HepG2 (cell line): ENCODE results near the gene MPG. TPM values are rescaled to one million over a fixed set of nuclear protein-coding genes. Genes with fewer than 3 reads are reported as not detected.

Source experiments
- ELK4 ChIP-seq: sonication (generic); formaldehyde crosslinking; IDR thresholded peaks from 2 replicates; pipeline ENCODE4 v1.9.0; 2021; ENCODE audit warnings: missing genetic modification reagents, borderline replicate concordance
- HNRNPH1 ChIP-seq: fragments of 200-400 bp; formaldehyde crosslinking; optimal IDR thresholded peaks from 2 replicates; pipeline ENCODE3; 2017; ENCODE audit warnings: mild to moderate bottlenecking, low read depth, low read length
- MED8 ChIP-seq: sonication (generic); formaldehyde crosslinking; IDR thresholded peaks from 2 replicates; pipeline ENCODE4 v1.8.1; 2023; ENCODE audit warnings: mild to moderate bottlenecking, missing genetic modification reagents; ENCODE audit not compliant: insufficient replicate concordance
- NFYB ChIP-seq: sonication (generic); formaldehyde crosslinking; IDR thresholded peaks from 2 replicates; pipeline ENCODE4 v1.4.0; 2020; ENCODE audit warnings: missing genetic modification reagents
- PCBP1 ChIP-seq: fragments of 200-400 bp; formaldehyde crosslinking; IDR thresholded peaks from 2 replicates; pipeline ENCODE4 v1.6.1; 2017; ENCODE audit warnings: mild to moderate bottlenecking, low read depth, low read length, borderline replicate concordance
- RCOR2 ChIP-seq: IDR thresholded peaks from 2 replicates; pipeline ENCODE4 v1.6.1; 2016; ENCODE audit warnings: missing biosample characterization, missing genetic modification reagents
- SALL1 ChIP-seq: sonication (generic); formaldehyde crosslinking; IDR thresholded peaks from 2 replicates; pipeline ENCODE4 v1.8.0; 2022; ENCODE audit warnings: mild to moderate bottlenecking, missing genetic modification reagents
- SNAPC2 ChIP-seq: sonication (generic); formaldehyde crosslinking; IDR thresholded peaks from 2 replicates; pipeline ENCODE4 v1.8.1; 2022; ENCODE audit warnings: mild to moderate bottlenecking, missing genetic modification reagents
- ZBTB8A ChIP-seq: sonication (generic); formaldehyde crosslinking; IDR thresholded peaks from 2 replicates; pipeline ENCODE4 v1.4.0; 2020; ENCODE audit warnings: mild to moderate bottlenecking, low read depth, missing genetic modification reagents, borderline replicate concordance
- ZFP36L1 ChIP-seq: sonication (generic); formaldehyde crosslinking; IDR thresholded peaks from 2 replicates; pipeline ENCODE4 v1.8.0; 2022; ENCODE audit warnings: mild to moderate bottlenecking, missing genetic modification reagents, moderate library complexity
- ZMYM2 ChIP-seq: sonication (generic); formaldehyde crosslinking; IDR thresholded peaks from 2 replicates; pipeline ENCODE4 v1.8.0; 2022; ENCODE audit warnings: mild to moderate bottlenecking, missing genetic modification reagents
- ZNF225 ChIP-seq: sonication (generic); formaldehyde crosslinking; IDR thresholded peaks from 2 replicates; pipeline ENCODE4 v1.4.0; 2020; ENCODE audit warnings: mild to moderate bottlenecking, missing genetic modification reagents
- ZNF234 ChIP-seq: sonication (generic); formaldehyde crosslinking; conservative IDR thresholded peaks from 2 replicates; pipeline ENCODE4 v1.5.1; 2020; ENCODE audit warnings: mild to moderate bottlenecking, missing genetic modification reagents
- ZNF235 ChIP-seq: sonication (generic); formaldehyde crosslinking; IDR thresholded peaks from 2 replicates; pipeline ENCODE4 v1.8.1; 2023; ENCODE audit warnings: mild to moderate bottlenecking, missing genetic modification reagents, borderline replicate concordance
- ZNF44 ChIP-seq: sonication (generic); formaldehyde crosslinking; IDR thresholded peaks from 2 replicates; pipeline ENCODE4 v1.5.1; 2020; ENCODE audit warnings: mild to moderate bottlenecking, missing genetic modification reagents
- ZNF660 ChIP-seq: sonication (generic); formaldehyde crosslinking; IDR thresholded peaks from 2 replicates; pipeline ENCODE4 v1.5.1; 2020; ENCODE audit warnings: mild to moderate bottlenecking, low read depth, missing genetic modification reagents, borderline replicate concordance
- ZNF749 ChIP-seq: sonication (generic); formaldehyde crosslinking; IDR thresholded peaks from 2 replicates; pipeline ENCODE4 v1.8.0; 2022; ENCODE audit warnings: mild to moderate bottlenecking, missing genetic modification reagents, moderate library complexity, borderline replicate concordance
- polyA plus RNA-seq, 8 experiments: library from polyadenylated mRNA; depleted of rRNA in 3 of 8; stranded (reverse) in 7 of 8; unstranded in 1 of 8; fragments of >200 nt; fragmentation: Illumina TruSeq in 4 of 8; extraction: Trizol in 4 of 8; gene quantifications; 2 replicates each; pipeline versions ENCODE4 v1.2.1 to v1.2.3, GENCODE V29; 2011 to 2016; ENCODE audit warnings: low read depth in 4 of 8, missing spikeins in 1 of 8, mixed read lengths in 1 of 8; ENCODE audit not compliant: insufficient read depth in 1 of 8
- total RNA-seq, 5 experiments: library from RNA; depleted of rRNA; stranded (reverse); fragments of >200 nt; fragmentation: Illumina TruSeq; extraction: Trizol; gene quantifications; 2 replicates each; pipeline ENCODE4 v1.2.3, GENCODE V29; 2016; ENCODE audit warnings: low read depth in 1 of 5
- TF ChIP-seq, protein P1 (sequence below): sonication (generic); formaldehyde crosslinking; IDR thresholded peaks from 2 replicates; pipeline ENCODE4 v1.4.0; 2020; ENCODE audit warnings: missing genetic modification reagents, borderline replicate concordance
- TF ChIP-seq, protein P2 (sequence below): sonication (generic); formaldehyde crosslinking; IDR thresholded peaks from 2 replicates; pipeline ENCODE4 v1.5.0; 2020; ENCODE audit warnings: mild to moderate bottlenecking, missing genetic modification reagents

Gene MPG
- total and polyA plus RNA-seq, 2 of the 13 experiments (the other 11 are each of a cell fraction or from before 2014, with no cell fraction given) = 59.1 to 62.5 TPM

GRCh38 chr16:53346-54236 lies 24.4 kb upstream of the MPG start, which contains the start of the genes POLR3K and SNRNP25 (continued):
- TF ChIP-seq HNRNPH1 = no peak
- TF ChIP-seq ZNF44 (CRISPR knock-in tag) = no peak
- 0 out of 2 replicates have a peak, but pooled peaks have one; percentile 71 for TF ChIP-seq ZNF225 (CRISPR knock-in tag)
- peak; percentile 96 for TF ChIP-seq NFYB (CRISPR knock-in tag)
- TF ChIP-seq SNAPC2 (CRISPR knock-in tag) = no peak; the same call in 1 of the 2 replicates
- TF ChIP-seq ZFP36L1 (CRISPR knock-in tag) = no peak
- no peak for TF ChIP-seq ELK4 (CRISPR knock-in tag)
- TF ChIP-seq, protein P1, sequence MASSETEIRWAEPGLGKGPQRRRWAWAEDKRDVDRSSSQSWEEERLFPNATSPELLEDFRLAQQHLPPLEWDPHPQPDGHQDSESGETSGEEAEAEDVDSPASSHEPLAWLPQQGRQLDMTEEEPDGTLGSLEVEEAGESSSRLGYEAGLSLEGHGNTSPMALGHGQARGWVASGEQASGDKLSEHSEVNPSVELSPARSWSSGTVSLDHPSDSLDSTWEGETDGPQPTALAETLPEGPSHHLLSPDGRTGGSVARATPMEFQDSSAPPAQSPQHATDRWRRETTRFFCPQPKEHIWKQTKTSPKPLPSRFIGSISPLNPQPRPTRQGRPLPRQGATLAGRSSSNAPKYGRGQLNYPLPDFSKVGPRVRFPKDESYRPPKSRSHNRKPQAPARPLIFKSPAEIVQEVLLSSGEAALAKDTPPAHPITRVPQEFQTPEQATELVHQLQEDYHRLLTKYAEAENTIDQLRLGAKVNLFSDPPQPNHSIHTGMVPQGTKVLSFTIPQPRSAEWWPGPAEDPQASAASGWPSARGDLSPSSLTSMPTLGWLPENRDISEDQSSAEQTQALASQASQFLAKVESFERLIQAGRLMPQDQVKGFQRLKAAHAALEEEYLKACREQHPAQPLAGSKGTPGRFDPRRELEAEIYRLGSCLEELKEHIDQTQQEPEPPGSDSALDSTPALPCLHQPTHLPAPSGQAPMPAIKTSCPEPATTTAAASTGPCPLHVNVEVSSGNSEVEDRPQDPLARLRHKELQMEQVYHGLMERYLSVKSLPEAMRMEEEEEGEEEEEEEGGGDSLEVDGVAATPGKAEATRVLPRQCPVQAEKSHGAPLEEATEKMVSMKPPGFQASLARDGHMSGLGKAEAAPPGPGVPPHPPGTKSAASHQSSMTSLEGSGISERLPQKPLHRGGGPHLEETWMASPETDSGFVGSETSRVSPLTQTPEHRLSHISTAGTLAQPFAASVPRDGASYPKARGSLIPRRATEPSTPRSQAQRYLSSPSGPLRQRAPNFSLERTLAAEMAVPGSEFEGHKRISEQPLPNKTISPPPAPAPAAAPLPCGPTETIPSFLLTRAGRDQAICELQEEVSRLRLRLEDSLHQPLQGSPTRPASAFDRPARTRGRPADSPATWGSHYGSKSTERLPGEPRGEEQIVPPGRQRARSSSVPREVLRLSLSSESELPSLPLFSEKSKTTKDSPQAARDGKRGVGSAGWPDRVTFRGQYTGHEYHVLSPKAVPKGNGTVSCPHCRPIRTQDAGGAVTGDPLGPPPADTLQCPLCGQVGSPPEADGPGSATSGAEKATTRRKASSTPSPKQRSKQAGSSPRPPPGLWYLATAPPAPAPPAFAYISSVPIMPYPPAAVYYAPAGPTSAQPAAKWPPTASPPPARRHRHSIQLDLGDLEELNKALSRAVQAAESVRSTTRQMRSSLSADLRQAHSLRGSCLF = no peak
- no peak for TF ChIP-seq MED8 (CRISPR knock-in tag)
- no peak for TF ChIP-seq ZNF660 (CRISPR knock-in tag)
- TF ChIP-seq SALL1 (CRISPR knock-in tag) = peak; percentile 28
- no peak for TF ChIP-seq ZBTB8A (CRISPR knock-in tag)
- peak; percentile 42; the same call in 1 of the 2 replicates for TF ChIP-seq ZNF235 (CRISPR knock-in tag)
- no peak for TF ChIP-seq RCOR2 (CRISPR knock-in tag)
- TF ChIP-seq PCBP1 = no peak
- TF ChIP-seq, protein P2, sequence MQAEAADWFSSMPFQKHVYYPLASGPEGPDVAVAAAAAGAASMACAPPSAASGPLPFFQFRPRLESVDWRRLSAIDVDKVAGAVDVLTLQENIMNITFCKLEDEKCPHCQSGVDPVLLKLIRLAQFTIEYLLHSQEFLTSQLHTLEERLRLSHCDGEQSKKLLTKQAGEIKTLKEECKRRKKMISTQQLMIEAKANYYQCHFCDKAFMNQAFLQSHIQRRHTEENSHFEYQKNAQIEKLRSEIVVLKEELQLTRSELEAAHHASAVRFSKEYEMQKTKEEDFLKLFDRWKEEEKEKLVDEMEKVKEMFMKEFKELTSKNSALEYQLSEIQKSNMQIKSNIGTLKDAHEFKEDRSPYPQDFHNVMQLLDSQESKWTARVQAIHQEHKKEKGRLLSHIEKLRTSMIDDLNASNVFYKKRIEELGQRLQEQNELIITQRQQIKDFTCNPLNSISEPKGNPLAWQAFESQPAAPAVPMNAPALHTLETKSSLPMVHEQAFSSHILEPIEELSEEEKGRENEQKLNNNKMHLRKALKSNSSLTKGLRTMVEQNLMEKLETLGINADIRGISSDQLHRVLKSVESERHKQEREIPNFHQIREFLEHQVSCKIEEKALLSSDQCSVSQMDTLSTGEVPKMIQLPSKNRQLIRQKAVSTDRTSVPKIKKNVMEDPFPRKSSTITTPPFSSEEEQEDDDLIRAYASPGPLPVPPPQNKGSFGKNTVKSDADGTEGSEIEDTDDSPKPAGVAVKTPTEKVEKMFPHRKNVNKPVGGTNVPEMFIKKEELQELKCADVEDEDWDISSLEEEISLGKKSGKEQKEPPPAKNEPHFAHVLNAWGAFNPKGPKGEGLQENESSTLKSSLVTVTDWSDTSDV (CRISPR knock-in tag) = no peak; the same call in 1 of the 2 replicates
- 0 out of 2 replicates have a peak, but pooled peaks have one; percentile 35 for TF ChIP-seq ZNF749 (CRISPR knock-in tag)
- TF ChIP-seq ZNF234 (CRISPR knock-in tag) = peak; percentile 16; the same call in 1 of the 2 replicates
- no peak; the same call in 1 of the 2 replicates for TF ChIP-seq ZMYM2 (CRISPR knock-in tag)
